Activated naive CD8-positive, alpha-beta T cell treated with anti-CD3 and anti-CD28 coated beads, Interleukin-2, amount 10 ng/mL, durations not matched to agents 7 days and 5 days (primary cell): ENCODE measurements around the gene F13B. TPM values are rescaled to one million over a fixed set of nuclear protein-coding genes. Genes with fewer than 3 reads are reported as not detected.
"Not testable (repeated sequence)": the region's sequence is repeated elsewhere in the genome, so short reads cannot be mapped to it uniquely, and the experiment has no call there.

Experiments
- ATAC-seq: fragments of 150-1000 bp; cut with Tn5 transposase; one replicate; pipeline ENCODE4 v1.10.0; 2021; ENCODE audit warnings: low read depth, moderate library complexity
- POLR2A ChIA-PET: fragments of 350-600 bp; sonication (Branson Sonifier 250); formaldehyde crosslinking; loops from one replicate; lab custom pipeline; 2021; ENCODE audit warnings: antibody characterized with exemption; lab: Charles Lee
- DNase-seq: peaks from one replicate; pipeline ENCODE4 v3.0.0; 2021
- H3K27ac Mint-ChIP-seq: one replicate; pipeline ENCODE4 v1.8.0; 2022; ENCODE audit warnings: mild to moderate bottlenecking, mixed read lengths
- H3K27me3 Mint-ChIP-seq: one replicate; pipeline ENCODE4 v1.8.0; 2022; ENCODE audit warnings: mild to moderate bottlenecking, moderate library complexity, mixed read lengths
- H3K36me3 Mint-ChIP-seq: one replicate; pipeline ENCODE4 v1.8.0; 2021; ENCODE audit warnings: mild to moderate bottlenecking, mixed read lengths
- H3K4me1 Mint-ChIP-seq: one replicate; pipeline ENCODE4 v1.8.0; 2021; ENCODE audit warnings: mixed read lengths
- H3K4me3 Mint-ChIP-seq: one replicate; pipeline ENCODE4 v1.8.0; 2022; ENCODE audit warnings: mild to moderate bottlenecking, moderate library complexity, mixed read lengths
- H3K9me3 Mint-ChIP-seq: one replicate; pipeline ENCODE4 v1.8.0; 2021; ENCODE audit warnings: mixed read lengths
- total RNA-seq, 2 experiments: library from RNA; stranded (reverse); gene quantifications; one replicate each; pipeline ENCODE4 v1.2.3, GENCODE V29; 2021

The F13B gene, protein sequence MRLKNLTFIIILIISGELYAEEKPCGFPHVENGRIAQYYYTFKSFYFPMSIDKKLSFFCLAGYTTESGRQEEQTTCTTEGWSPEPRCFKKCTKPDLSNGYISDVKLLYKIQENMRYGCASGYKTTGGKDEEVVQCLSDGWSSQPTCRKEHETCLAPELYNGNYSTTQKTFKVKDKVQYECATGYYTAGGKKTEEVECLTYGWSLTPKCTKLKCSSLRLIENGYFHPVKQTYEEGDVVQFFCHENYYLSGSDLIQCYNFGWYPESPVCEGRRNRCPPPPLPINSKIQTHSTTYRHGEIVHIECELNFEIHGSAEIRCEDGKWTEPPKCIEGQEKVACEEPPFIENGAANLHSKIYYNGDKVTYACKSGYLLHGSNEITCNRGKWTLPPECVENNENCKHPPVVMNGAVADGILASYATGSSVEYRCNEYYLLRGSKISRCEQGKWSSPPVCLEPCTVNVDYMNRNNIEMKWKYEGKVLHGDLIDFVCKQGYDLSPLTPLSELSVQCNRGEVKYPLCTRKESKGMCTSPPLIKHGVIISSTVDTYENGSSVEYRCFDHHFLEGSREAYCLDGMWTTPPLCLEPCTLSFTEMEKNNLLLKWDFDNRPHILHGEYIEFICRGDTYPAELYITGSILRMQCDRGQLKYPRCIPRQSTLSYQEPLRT
- not detected for total RNA-seq

DNA sequence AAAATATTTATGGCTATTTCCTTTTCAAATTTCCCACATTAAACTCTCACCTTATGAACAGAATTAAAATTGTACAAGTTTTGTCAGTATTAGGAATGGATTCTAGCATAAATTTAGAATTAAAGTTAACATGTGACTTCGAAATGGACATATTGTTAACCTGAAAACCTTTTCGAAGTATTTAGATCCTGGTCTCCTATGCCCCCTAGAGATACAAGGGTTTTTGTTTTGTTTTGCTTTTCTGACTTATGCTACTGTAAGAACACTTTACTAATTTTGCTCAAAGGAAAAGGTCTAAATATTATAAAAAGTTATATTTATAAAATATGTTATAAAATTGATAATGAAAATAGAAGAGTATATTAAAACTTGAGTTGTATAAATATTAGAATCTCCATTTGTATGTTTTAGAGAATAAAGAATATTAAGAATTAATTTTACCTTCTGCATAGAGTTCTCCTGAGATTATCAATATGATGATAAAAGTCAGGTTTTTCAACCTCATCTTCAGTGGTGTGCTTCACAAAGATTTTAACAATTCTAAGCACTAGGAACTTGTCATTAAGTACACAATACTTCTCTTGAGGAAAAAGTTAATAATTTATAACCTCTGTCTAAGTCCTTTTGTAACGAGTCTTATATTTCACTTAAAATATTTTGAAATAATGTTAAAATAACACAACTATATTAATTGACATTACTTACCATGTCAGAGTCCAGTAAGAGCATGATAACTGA is at the start of gene F13B:
TSS of gene F13B (minus strand) at position 542 of the 738 bp plus-strand sequence. CDS start at position 505, 37 bp downstream.
- ATAC-seq (no peak), DNase-seq (no peak)
- no peaks in the 10 kb centered on the region for H3K4me1 Mint-ChIP-seq
- POLR2A ChIA-PET = no interaction called here
- no peak within 1 kb of the TSS for H3K4me3 Mint-ChIP-seq
- H3K27ac Mint-ChIP-seq = no peak within 1 kb of the TSS
- peaks cover 7% of the 10 kb centered on the region for H3K9me3 Mint-ChIP-seq
- no peaks in the 10 kb centered on the region for H3K36me3 Mint-ChIP-seq
- peaks cover 11% of the 10 kb centered on the region for H3K27me3 Mint-ChIP-seq

DNA sequence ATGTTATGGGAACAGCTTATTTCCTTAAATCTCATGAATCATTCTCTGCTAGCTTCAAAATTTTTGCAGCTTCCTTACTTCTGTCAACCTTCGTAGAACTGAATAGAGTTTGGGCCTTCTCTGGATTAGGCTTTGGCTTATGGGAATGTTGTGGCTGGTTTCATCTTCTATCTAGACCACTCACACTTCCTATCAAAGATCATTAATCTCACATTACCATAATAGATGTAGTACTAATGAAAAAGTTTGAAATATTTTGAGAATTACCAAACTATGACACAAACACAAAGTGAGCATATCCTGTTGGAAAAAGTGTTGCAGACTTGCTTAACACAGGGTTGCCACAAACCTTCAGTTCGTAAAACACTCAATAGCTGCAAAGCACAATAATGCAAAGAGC is 49.1 kb upstream of the F13B start:
- POLR2A ChIA-PET = no interaction called here
- H3K27ac Mint-ChIP-seq = no peak overlapping the region
- H3K4me3 Mint-ChIP-seq = no peak overlapping the region
- H3K4me1 Mint-ChIP-seq = peaks cover 2% of the 10 kb centered on the region
- H3K36me3 Mint-ChIP-seq = peaks cover 66% of the 10 kb centered on the region
- ATAC-seq = no peak
- no peaks in the 10 kb centered on the region for H3K9me3 Mint-ChIP-seq
- no peaks in the 10 kb centered on the region for H3K27me3 Mint-ChIP-seq
- DNase-seq = no peak

DNA sequence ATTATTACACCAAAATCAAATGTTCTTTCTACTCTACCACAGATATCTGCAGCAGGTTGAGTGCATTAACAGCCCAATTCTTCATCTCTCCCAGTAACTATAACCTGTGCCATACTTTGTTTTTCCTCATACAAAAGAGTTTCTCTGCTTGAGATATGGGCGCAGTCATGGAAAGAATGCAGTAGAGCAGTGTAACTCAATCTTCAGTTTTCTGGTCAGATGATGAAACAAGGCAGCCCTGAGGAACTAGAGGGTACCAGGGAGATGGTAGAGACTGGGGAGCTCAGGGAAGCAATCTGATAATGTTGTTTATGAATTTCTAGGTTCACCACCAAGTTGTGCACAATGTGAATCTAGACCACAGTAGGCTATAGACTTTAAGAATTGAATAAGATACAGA is 39.8 kb upstream of the F13B start:
- DNase-seq (no peak), ATAC-seq (no peak)
- H3K4me1 Mint-ChIP-seq = peaks cover 7% of the 10 kb centered on the region
- peaks cover 69% of the 10 kb centered on the region for H3K36me3 Mint-ChIP-seq
- POLR2A ChIA-PET = no interaction called here
- H3K9me3 Mint-ChIP-seq = no peaks in the 10 kb centered on the region
- no peaks in the 10 kb centered on the region for H3K27me3 Mint-ChIP-seq
- no peak overlapping the region for H3K27ac Mint-ChIP-seq
- no peak overlapping the region for H3K4me3 Mint-ChIP-seq

DNA sequence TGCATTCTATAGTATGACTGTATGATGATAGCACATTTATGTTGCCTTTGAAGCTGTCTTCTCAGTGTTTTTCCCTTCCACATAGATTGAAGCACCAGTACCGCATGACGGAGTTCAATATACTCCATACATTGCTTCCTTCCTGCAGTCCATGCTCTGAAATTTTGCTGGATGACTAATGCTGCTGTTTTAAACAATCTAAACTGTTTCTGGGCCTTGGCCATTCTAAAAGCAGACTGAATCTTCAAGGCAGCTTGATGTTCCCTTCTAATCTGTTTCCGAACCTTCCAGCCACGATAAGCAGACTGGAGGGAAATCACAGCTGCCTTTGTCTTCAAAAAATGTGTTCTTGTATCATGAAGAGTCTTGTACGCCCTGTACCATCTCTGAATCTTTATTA is 36.2 kb upstream of the F13B start:
- Mint-ChIP-seq H3K4me1 (peaks cover 4% of the 10 kb centered on the region), H3K27ac (no peak overlapping the region), H3K4me3 (no peak overlapping the region), H3K36me3 (peaks cover 52% of the 10 kb centered on the region), H3K9me3 (no peaks in the 10 kb centered on the region), H3K27me3 (no peaks in the 10 kb centered on the region)
- DNase-seq (no peak), ATAC-seq (no peak)
- POLR2A ChIA-PET = no interaction called here

DNA sequence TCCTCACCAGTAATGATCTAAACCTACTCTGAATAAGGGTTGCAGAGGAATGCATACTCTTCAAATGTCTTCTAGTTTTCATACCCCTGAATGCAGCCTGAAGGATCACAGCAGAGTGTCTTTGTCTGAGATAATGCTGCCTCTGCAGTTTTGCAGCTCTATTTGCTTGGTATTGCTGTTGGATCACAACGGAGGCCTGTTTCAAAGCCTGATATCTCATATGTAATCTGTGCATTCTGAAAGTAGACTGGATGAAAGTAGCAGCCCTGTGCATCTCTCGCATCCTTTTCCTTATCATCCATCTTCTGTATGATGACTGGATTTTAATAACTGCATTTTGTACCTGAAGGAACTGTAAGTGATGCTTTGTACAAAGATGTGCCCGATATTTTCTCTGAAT is 34.9 kb upstream of the F13B start:
- Mint-ChIP-seq H3K4me3 (no peak overlapping the region), H3K27ac (no peak overlapping the region), H3K27me3 (no peaks in the 10 kb centered on the region), H3K9me3 (no peaks in the 10 kb centered on the region), H3K4me1 (peaks cover 4% of the 10 kb centered on the region), H3K36me3 (peaks cover 45% of the 10 kb centered on the region)
- no peak for DNase-seq
- POLR2A ChIA-PET = no interaction called here
- no peak for ATAC-seq

DNA sequence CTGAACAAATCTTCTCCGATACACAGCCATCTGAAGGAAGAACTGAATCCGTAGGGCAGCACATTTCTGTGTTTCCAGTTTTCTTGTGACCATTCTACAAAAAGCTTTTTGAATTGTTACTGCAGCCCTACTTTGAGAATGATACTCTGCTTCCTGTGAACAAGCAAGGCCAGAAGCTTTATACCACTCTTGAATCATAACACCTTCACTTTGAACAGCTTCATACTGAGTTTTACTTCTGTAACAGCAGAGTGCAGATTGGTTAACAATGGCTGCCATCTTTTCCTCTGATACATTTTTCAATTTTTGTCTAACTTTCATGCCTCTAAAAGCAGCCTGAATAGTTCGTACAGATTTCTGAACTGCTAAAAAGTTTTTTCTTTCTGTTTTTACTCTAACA is 33.6 kb upstream of the F13B start:
- Mint-ChIP-seq H3K4me1 (peaks cover 4% of the 10 kb centered on the region), H3K27ac (no peak overlapping the region), H3K36me3 (peaks cover 42% of the 10 kb centered on the region), H3K9me3 (no peaks in the 10 kb centered on the region), H3K4me3 (no peak overlapping the region), H3K27me3 (no peaks in the 10 kb centered on the region)
- ATAC-seq (no peak), DNase-seq (no peak)
- POLR2A ChIA-PET = no interaction called here

DNA sequence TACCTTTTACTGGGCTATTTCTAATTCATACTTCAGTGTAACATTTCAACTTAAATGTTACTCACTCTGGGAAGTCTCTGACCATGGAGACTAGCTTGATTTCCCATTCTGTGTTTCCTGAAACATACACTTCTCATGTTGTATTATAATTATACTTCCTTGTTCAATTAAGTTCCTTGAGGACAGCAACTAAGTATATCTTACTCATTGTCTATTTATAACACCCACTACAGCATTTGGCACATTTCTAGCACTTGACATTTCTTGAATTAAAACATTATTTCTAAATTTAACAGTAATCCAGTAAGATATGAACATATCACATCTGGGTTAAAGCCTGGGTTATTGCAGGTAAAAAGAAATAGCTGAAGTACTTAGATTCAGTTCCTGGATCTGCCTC is 32.4 kb upstream of the F13B start:
- Mint-ChIP-seq H3K9me3 (no peaks in the 10 kb centered on the region), H3K27me3 (no peaks in the 10 kb centered on the region), H3K4me1 (peaks cover 4% of the 10 kb centered on the region), H3K4me3 (no peak overlapping the region), H3K27ac (no peak overlapping the region), H3K36me3 (peaks cover 43% of the 10 kb centered on the region)
- no peak for ATAC-seq
- no peak for DNase-seq
- POLR2A ChIA-PET = no interaction called here

DNA sequence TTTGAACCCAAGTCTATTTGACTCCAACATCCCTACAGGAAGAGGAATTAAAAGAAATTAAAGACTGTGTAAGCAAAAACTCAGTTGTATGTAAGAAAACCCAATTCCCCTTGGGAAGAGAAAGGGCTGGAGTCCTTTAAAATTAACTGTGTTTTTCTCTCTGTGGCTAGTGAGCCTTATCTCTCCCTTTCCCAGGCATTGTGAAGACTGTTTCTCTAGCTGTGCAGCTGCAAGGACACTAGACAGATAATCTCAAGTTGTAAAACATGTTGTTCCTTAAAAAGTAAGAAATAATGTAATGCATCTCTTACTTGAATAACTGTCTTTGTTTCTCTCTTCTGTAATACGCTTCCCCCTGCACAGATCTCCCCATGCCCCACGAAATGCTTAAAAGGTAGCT is 29.9 kb upstream of the F13B start:
- DNase-seq, H3K9me3 Mint-ChIP-seq, ATAC-seq, H3K4me1 Mint-ChIP-seq, POLR2A ChIA-PET, H3K4me3 Mint-ChIP-seq, H3K27me3 Mint-ChIP-seq, H3K27ac Mint-ChIP-seq: not testable (repeated sequence)
- peaks cover 36% of the 10 kb centered on the region for H3K36me3 Mint-ChIP-seq

DNA sequence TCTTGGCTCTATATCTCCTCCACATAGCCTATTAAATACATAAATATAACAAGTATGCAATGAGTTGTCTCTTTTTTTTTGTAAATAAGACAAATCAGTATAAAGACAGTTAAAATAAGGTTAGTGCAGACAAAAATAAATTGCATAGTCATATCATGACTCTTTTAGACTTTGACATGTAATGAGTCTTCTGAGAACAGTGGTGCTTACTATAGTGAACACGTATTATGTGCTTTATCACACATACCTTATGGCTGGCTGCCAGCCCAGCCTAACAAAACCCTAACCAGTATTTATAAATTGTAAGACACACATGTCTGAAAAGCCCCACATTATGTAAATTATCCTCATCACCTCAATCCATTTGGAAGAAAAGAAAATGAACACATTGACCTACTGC is 29.1 kb upstream of the F13B start:
- no peak overlapping the region for H3K27ac Mint-ChIP-seq
- H3K36me3 Mint-ChIP-seq = peaks cover 36% of the 10 kb centered on the region
- no peaks in the 10 kb centered on the region for H3K27me3 Mint-ChIP-seq
- no peak overlapping the region for H3K4me3 Mint-ChIP-seq
- ATAC-seq (no peak), DNase-seq (no peak)
- peaks cover 4% of the 10 kb centered on the region for H3K4me1 Mint-ChIP-seq
- H3K9me3 Mint-ChIP-seq = no peaks in the 10 kb centered on the region
- POLR2A ChIA-PET = no interaction called here

DNA sequence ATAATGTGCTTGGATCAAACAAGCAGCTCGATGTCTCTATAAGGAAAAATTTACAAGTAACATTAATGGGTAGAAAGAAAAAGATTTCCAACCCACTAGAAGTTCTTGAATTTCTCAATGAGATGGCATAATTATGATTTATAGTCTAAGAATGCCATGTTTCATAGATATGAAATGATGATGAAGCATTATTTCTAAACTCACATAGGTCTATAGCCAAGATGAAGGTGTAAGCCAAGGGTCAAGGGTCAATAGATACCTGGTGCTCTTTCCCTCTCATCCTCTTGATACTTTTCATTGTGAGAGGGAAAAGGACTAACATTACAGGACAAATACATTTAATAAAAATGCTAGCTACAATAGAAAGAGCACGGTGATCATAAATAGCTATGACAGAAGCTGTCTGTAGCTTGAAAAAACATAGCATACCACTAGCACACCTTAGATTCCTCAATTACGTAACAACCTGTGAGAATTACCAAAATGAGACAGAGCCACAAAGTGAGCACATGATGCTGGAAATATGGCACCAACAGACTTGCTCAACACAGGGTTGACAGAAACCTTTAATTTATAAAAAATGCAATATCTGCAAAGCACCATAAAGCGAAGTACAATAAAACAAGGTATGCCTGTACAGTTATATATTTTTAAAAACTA is 26.3 kb upstream of the F13B start:
- Mint-ChIP-seq H3K27ac (no peak overlapping the region), H3K4me3 (no peak overlapping the region), H3K36me3 (peaks cover 39% of the 10 kb centered on the region), H3K4me1 (no peaks in the 10 kb centered on the region), H3K9me3 (no peaks in the 10 kb centered on the region), H3K27me3 (no peaks in the 10 kb centered on the region)
- DNase-seq = no peak
- POLR2A ChIA-PET = no interaction called here
- no peak for ATAC-seq

DNA sequence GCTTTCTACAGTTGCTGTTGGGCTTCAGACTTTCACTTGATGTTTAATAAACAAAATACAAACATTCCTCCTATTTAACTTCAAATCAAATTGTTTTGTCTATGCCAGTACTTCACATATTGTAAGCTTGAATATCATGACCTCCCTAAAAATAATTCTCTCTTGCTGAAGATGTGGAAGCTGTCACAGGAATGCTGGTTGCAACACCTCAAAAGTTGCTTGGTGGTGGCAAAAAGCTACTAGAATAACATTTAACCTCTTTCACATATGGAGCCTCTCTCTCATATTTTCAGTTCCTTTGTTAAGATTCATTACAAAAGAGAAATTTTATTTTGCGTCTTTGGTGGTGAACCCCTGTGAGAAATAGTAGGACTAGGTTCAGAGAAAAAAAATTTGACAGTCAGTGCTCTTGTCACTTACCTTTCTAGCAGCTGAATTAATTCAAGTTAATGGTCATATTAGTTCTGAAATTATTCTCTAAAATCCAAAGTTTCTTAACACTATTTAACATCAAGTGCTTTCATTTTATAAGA is 25.5 kb upstream of the F13B start:
- H3K9me3 Mint-ChIP-seq = no peaks in the 10 kb centered on the region
- ATAC-seq (no peak), DNase-seq (no peak)
- peaks cover 43% of the 10 kb centered on the region for H3K36me3 Mint-ChIP-seq
- POLR2A ChIA-PET = no interaction called here
- H3K4me1 Mint-ChIP-seq = no peaks in the 10 kb centered on the region
- no peak overlapping the region for H3K27ac Mint-ChIP-seq
- no peak overlapping the region for H3K4me3 Mint-ChIP-seq
- no peaks in the 10 kb centered on the region for H3K27me3 Mint-ChIP-seq

DNA sequence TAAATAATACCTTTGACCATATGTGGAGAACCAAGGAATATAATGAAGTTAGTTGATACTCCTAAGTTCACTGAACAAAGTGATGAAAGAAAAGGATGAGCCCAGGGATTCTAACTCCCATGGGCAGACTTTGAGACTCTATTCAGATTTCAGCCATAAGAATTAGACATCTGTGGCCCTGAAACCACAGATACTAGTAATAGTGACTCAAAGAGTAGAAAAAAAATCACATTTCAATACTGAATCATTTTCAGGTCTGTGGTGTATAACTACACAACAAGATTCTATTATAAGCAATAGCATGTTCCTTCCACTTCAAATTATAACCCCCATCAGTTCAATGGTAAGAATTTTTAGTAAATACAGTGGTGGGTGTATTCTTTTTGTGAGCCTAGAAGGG is 16.4 kb upstream of the F13B start:
- DNase-seq (no peak), ATAC-seq (no peak)
- Mint-ChIP-seq H3K4me1 (peaks cover 2% of the 10 kb centered on the region), H3K27me3 (peaks cover 6% of the 10 kb centered on the region), H3K4me3 (no peak overlapping the region), H3K36me3 (peaks cover 66% of the 10 kb centered on the region), H3K27ac (no peak overlapping the region), H3K9me3 (peaks cover 19% of the 10 kb centered on the region)
- POLR2A ChIA-PET = no interaction called here

DNA sequence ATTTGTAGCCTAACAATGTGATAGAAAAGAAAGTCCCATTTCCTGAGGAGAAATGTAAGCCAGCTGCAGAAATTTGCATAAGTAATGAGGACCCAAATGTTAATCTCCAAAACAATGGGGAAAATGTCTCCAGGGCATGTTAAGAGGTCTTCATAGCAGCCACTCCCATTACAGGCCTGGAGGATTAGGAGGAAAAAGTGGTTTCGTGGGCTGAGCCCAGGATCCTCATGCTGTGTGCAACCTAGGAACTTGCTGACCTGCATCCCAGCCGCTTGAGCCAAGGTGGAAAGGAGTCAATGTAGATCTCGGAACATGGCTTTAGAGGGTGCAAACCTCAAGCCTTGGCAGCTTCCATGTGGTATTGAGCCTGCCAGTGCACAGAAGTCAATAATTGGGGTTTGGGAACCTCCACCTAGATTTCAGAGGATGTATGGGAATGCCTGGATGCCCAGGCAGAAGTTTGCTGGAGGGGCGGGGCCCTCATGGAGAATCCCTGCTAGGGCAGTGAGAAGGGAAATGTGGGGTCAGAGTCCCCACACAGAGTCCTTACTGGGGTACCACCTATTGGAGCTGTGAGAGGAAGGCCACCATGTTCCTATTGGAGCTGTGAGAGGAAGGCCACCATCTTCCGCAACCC is 14.2 kb upstream of the F13B start:
- Mint-ChIP-seq H3K27ac (no peak overlapping the region), H3K4me3 (no peak overlapping the region), H3K36me3 (peaks cover 53% of the 10 kb centered on the region), H3K4me1 (peaks cover 2% of the 10 kb centered on the region), H3K27me3 (peaks cover 18% of the 10 kb centered on the region), H3K9me3 (peaks cover 19% of the 10 kb centered on the region)
- ATAC-seq (no peak), DNase-seq (no peak)
- POLR2A ChIA-PET = no interaction called here
